GM19035 (cell line): Measurements from ENCODE around the gene LMTK3.

Experiments
- ATAC-seq: cut with Tn5 transposase; IDR thresholded peaks from one replicate; pipeline ENCODE4 v1.9.1; 2021; ENCODE audit not compliant: unreplicated experiment

LMTK3 gene

GRCh38 chr19:48509467-48510194 lies 2.0 kb downstream of the LMTK3 start:
- ATAC-seq = no peak

- no peak for ATAC-seq
These were observed 2.8 kb downstream of the LMTK3 start for GRCh38 chr19:48508729-48509411.

GRCh38 chr19:48507911-48508439 lies 3.7 kb downstream of the LMTK3 start:
- ATAC-seq = no peak

GRCh38 chr19:48506138-48506733 lies 5.4 kb downstream of the LMTK3 start:
- ATAC-seq = no peak

- no peak for ATAC-seq
These were observed 9.2 kb downstream of the LMTK3 start for GRCh38 chr19:48502350-48503018.

GRCh38 chr19:48501494-48502349 lies 9.9 kb downstream of the LMTK3 start:
- ATAC-seq = no peak

GRCh38 chr19:48500830-48501493 lies 10.7 kb downstream of the LMTK3 start:
- ATAC-seq = no peak

GRCh38 chr19:48499316-48500090 lies 12.1 kb downstream of the LMTK3 start:
- ATAC-seq = no peak

- no peak for ATAC-seq
These were observed 12.9 kb downstream of the LMTK3 start for GRCh38 chr19:48498595-48499311.

- ATAC-seq = no peak
These were observed 13.7 kb downstream of the LMTK3 start for GRCh38 chr19:48497728-48498594.

- ATAC-seq = no peak
These were observed 14.5 kb downstream of the LMTK3 start for GRCh38 chr19:48496959-48497727.

- ATAC-seq = no peak
These were observed 16.2 kb downstream of the LMTK3 start for GRCh38 chr19:48495396-48495795.

- no peak for ATAC-seq
These were observed 17.8 kb downstream of the LMTK3 start for GRCh38 chr19:48493718-48494401.

- peak; percentile 65 for ATAC-seq
These were observed 18.5 kb downstream of the LMTK3 start for GRCh38 chr19:48492925-48493717.

- no peak for ATAC-seq
These were observed 19.9 kb downstream of the LMTK3 start for GRCh38 chr19:48491793-48492123.
